Smooth muscle cell (in vitro differentiated cells): ENCODE measurements around the gene B3GAT3. TPM values are rescaled to one million over a fixed set of nuclear protein-coding genes. Genes with fewer than 3 reads are reported as not detected.
A peak's percentile ranks its signal among the peaks of the same experiment; 100 is the strongest.
"Not testable (repeated sequence)": the region's sequence is repeated elsewhere in the genome, so short reads cannot be mapped to it uniquely, and the experiment has no call there.

Experiments used
- DNase-seq: peaks from one replicate; lab custom pipeline; 2025; ENCODE audit not compliant: unreplicated experiment; lab: John Stamatoyannopoulos, UW
- H2AFZ ChIP-seq: fragments of 200-600 bp; sonication (generic); 2 replicates; pipeline ENCODE4 v1.6.0; 2016; ENCODE audit warnings: antibody characterized with exemption, low read depth, mild to moderate bottlenecking
- H3F3A ChIP-seq: fragments of 200-600 bp; sonication (generic); 2 replicates; pipeline ENCODE4 v1.6.0; 2017; ENCODE audit warnings: antibody characterized with exemption, low read depth
- H3K27ac ChIP-seq: fragments of 200-600 bp; sonication (generic); 2 replicates; pipeline ENCODE4 v1.5.1; 2016; ENCODE audit warnings: low read depth, mild to moderate bottlenecking
- H3K27me3 ChIP-seq: fragments of 200-600 bp; sonication (generic); 2 replicates; pipeline ENCODE4 v1.6.1; 2016; ENCODE audit warnings: low read depth, mild to moderate bottlenecking
- H3K36me3 ChIP-seq: fragments of 200-600 bp; sonication (generic); 2 replicates; pipeline ENCODE4 v1.5.1; 2016; ENCODE audit warnings: low read depth
- H3K4me1 ChIP-seq: fragments of 200-600 bp; sonication (generic); 2 replicates; pipeline ENCODE4 v1.5.1; 2016; ENCODE audit warnings: low read depth
- H3K4me2 ChIP-seq: fragments of 200-600 bp; sonication (generic); 2 replicates; pipeline ENCODE4 v1.6.0; 2016; ENCODE audit warnings: mild to moderate bottlenecking
- H3K4me3 ChIP-seq: fragments of 200-600 bp; sonication (generic); 2 replicates; pipeline ENCODE4 v1.5.1; 2016; ENCODE audit warnings: mild to moderate bottlenecking
- H3K79me2 ChIP-seq: fragments of 200-600 bp; sonication (generic); 2 replicates; pipeline ENCODE4 v1.6.0; 2016; ENCODE audit warnings: low read depth, mild to moderate bottlenecking
- H3K9ac ChIP-seq: fragments of 200-600 bp; sonication (generic); 2 replicates; pipeline ENCODE4 v1.6.0; 2016; ENCODE audit warnings: low read depth
- H3K9me3 ChIP-seq: fragments of 200-600 bp; sonication (generic); replicated peaks from 2 replicates; pipeline ENCODE4 v1.5.1; 2016; ENCODE audit warnings: low read depth
- H4K20me1 ChIP-seq: fragments of 200-600 bp; sonication (generic); 2 replicates; pipeline ENCODE4 v1.6.0; 2016; ENCODE audit warnings: low read depth
- WGBS: methylation state at CpG from one replicate; pipeline ENCODE4 v1.1.7; 2016; ENCODE audit warnings: low lambda C conversion rate; 5-methylcytosine and 5-hydroxymethylcytosine counted together
- polyA plus RNA-seq: library from polyadenylated mRNA; unstranded; fragments of >200 nt; fragmentation: Nextera tagmentation; extraction: Ambion mirVana; gene quantifications from 2 replicates; pipeline ENCODE4 v1.2.1, GENCODE V29; 2016
- total RNA-seq: library from RNA; depleted of rRNA; stranded (reverse); fragments of >200 nt; gene quantifications from 2 replicates; pipeline ENCODE4 v1.2.3, GENCODE V29; 2014
- TF ChIP-seq, protein P1 (sequence below): fragments of 200-600 bp; sonication (generic); IDR thresholded peaks from 2 replicates; pipeline ENCODE4 v1.5.1; 2017; ENCODE audit warnings: borderline replicate concordance, mild to moderate bottlenecking, antibody characterized with exemption; ENCODE audit not compliant: insufficient read depth, poor library complexity, severe bottlenecking

B3GAT3 gene
- total and polyA plus RNA-seq, 2 experiments from 2014 or later = 20.0 to 66.9 TPM

GRCh38 chr11:62654297-62654696, 32.5 kb upstream of the B3GAT3 start:
- Histone ChIP-seq H3K4me2 (no peak overlapping the region), H3F3A (no peaks in the 10 kb centered on the region), H3K27ac (no peak overlapping the region), H3K9ac (no peak overlapping the region), H3K4me3 (no peak overlapping the region), H3K4me1 (peaks cover 3% of the 10 kb centered on the region), H3K27me3 (no peaks in the 10 kb centered on the region), H4K20me1 (no peaks in the 10 kb centered on the region), H2AFZ (no peak overlapping the region), H3K36me3 (no peaks in the 10 kb centered on the region), H3K9me3 (no peaks in the 10 kb centered on the region), H3K79me2 (peaks cover 19% of the 10 kb centered on the region)
- 94% methylated on average over 11 of the region's 11 CpGs for WGBS
- DNase-seq = no peak
- TF ChIP-seq, protein P1, sequence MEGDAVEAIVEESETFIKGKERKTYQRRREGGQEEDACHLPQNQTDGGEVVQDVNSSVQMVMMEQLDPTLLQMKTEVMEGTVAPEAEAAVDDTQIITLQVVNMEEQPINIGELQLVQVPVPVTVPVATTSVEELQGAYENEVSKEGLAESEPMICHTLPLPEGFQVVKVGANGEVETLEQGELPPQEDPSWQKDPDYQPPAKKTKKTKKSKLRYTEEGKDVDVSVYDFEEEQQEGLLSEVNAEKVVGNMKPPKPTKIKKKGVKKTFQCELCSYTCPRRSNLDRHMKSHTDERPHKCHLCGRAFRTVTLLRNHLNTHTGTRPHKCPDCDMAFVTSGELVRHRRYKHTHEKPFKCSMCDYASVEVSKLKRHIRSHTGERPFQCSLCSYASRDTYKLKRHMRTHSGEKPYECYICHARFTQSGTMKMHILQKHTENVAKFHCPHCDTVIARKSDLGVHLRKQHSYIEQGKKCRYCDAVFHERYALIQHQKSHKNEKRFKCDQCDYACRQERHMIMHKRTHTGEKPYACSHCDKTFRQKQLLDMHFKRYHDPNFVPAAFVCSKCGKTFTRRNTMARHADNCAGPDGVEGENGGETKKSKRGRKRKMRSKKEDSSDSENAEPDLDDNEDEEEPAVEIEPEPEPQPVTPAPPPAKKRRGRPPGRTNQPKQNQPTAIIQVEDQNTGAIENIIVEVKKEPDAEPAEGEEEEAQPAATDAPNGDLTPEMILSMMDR = no peak

GRCh38 chr11:62652161-62653006, 30.6 kb upstream of the B3GAT3 start:
- peaks cover 3% of the 10 kb centered on the region for H3K4me1 ChIP-seq
- H3K27ac ChIP-seq = peak overlapping the region; percentile 78
- H3K4me2 ChIP-seq = peak overlapping the region; percentile 92
- TF ChIP-seq, protein P1 = no peak
- H3K4me3 ChIP-seq = peak overlapping the region; percentile 86
- H3K9me3 ChIP-seq = no peaks in the 10 kb centered on the region
- no peaks in the 10 kb centered on the region for H3K27me3 ChIP-seq
- H4K20me1 ChIP-seq = no peaks in the 10 kb centered on the region
- peaks cover 19% of the 10 kb centered on the region for H3K79me2 ChIP-seq
- peak overlapping the region; percentile 94 for H3K9ac ChIP-seq
- DNase-seq = no peak
- H3F3A ChIP-seq = no peaks in the 10 kb centered on the region
- H2AFZ ChIP-seq = peak overlapping the region; percentile 100
- WGBS = 42% methylated on average over 16 of the region's 16 CpGs
- H3K36me3 ChIP-seq = no peaks in the 10 kb centered on the region

GRCh38 chr11:62650283-62650682, 28.5 kb upstream of the B3GAT3 start:
- 99% methylated on average over 12 of the region's 12 CpGs for WGBS
- H3F3A ChIP-seq, H2AFZ ChIP-seq, H3K36me3 ChIP-seq, H3K4me2 ChIP-seq, H3K4me3 ChIP-seq, H3K9me3 ChIP-seq, H3K4me1 ChIP-seq, H3K27me3 ChIP-seq, DNase-seq, H4K20me1 ChIP-seq, H3K9ac ChIP-seq, H3K27ac ChIP-seq: not testable (repeated sequence)
- peaks cover 29% of the 10 kb centered on the region for H3K79me2 ChIP-seq

- Histone ChIP-seq H3K4me3 (no peak overlapping the region), H3K36me3 (no peaks in the 10 kb centered on the region), H2AFZ (no peak overlapping the region), H3K79me2 (peaks cover 37% of the 10 kb centered on the region), H3K27me3 (no peaks in the 10 kb centered on the region), H3K4me2 (no peak overlapping the region), H3K27ac (no peak overlapping the region), H3F3A (peaks cover 3% of the 10 kb centered on the region), H3K9ac (no peak overlapping the region), H3K4me1 (peaks cover 3% of the 10 kb centered on the region), H3K9me3 (no peaks in the 10 kb centered on the region), H4K20me1 (peaks cover 6% of the 10 kb centered on the region)
- no peak for DNase-seq
- TF ChIP-seq, protein P1 = no peak
- WGBS = 98% methylated on average over 11 of the region's 11 CpGs
Observed at GRCh38 chr11:62649486-62649885, 27.7 kb upstream of the B3GAT3 start.
